Fibroblast of villous mesenchyme (primary cell): ENCODE data around the gene NDUFAF2. TPM values are rescaled to one million over a fixed set of nuclear protein-coding genes. Genes with fewer than 3 reads are reported as not detected.

Experiments
- DNase-seq: peaks from one replicate; pipeline ENCODE4 v3.0.0-alpha.2; 2010; ENCODE audit warnings: low read depth
- H3K4me3 ChIP-seq: 2 replicates; pipeline ENCODE4 v1.5.1; 2011; ENCODE audit warnings: low read depth, mild to moderate bottlenecking, low read length
- total RNA-seq: library from RNA; depleted of rRNA; stranded (reverse); fragments of >200 nt; gene quantifications from 2 replicates; pipeline ENCODE4 v1.2.3, GENCODE V29; 2012
- TF ChIP-seq, protein P1 (sequence below): IDR thresholded peaks from 2 replicates; pipeline ENCODE4 v1.5.1; 2012; ENCODE audit warnings: low read depth, mild to moderate bottlenecking, low read length; ENCODE audit not compliant: insufficient read depth

Gene NDUFAF2
- total RNA-seq, 1 donor: 28.9 TPM

DNA sequence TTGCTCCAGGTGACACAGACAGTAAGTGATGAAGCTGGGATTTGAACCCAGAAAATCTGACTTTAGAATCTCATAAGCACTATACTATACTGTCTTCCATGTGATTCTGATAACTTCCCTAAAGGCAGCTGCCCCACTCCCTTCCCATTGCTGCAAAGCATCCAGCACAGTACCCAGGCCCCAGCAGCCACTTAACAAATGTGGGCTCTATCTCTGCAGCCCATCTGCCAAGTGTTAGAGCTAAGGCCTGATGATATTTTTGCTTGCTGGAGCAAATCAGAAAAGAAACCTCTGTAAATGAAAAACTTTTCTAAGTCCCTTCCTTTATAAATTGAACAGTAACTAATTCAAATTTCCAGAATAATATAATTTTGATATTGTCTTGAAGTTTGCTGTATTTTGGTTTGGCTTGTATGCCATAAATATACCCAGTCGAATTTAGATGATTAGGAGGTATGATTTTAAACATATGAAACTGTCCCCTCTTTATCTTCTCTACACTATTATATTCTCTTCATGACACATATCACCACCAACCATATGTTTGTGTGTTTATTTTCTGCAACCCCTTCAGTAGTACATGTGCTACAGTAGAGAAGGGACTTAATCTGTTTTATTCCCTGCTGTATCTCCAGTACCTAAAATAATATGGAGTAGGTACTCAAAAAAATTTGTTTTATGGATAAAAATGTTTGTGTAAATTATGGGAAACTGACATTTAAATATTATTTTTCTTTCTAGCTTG, 153.4 kb downstream of the NDUFAF2 start:
- DNase-seq: no peak
- no peak overlapping the region for H3K4me3 ChIP-seq
- TF ChIP-seq, protein P1, sequence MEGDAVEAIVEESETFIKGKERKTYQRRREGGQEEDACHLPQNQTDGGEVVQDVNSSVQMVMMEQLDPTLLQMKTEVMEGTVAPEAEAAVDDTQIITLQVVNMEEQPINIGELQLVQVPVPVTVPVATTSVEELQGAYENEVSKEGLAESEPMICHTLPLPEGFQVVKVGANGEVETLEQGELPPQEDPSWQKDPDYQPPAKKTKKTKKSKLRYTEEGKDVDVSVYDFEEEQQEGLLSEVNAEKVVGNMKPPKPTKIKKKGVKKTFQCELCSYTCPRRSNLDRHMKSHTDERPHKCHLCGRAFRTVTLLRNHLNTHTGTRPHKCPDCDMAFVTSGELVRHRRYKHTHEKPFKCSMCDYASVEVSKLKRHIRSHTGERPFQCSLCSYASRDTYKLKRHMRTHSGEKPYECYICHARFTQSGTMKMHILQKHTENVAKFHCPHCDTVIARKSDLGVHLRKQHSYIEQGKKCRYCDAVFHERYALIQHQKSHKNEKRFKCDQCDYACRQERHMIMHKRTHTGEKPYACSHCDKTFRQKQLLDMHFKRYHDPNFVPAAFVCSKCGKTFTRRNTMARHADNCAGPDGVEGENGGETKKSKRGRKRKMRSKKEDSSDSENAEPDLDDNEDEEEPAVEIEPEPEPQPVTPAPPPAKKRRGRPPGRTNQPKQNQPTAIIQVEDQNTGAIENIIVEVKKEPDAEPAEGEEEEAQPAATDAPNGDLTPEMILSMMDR: no peak

DNA sequence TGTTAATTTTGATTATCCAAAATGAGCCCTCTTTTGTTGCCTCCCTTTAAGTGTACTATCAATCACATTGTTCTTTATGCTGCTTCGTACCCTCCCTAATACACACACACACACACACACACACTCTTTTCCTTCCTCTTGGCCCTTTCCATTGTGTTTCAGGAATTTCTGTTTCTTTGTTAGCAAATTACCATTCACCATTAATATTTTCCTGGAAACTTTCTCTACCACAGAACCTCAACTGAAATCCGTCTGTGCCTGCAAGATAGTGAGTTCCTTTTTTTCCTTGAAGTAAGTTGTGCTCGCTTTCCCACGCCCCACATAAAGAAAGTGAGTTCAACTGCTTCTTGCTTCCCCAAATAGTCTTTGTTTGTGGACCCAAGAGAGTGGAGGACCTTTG, 155.4 kb downstream of the NDUFAF2 start:
- no peak overlapping the region for H3K4me3 ChIP-seq
- no peak for DNase-seq
- TF ChIP-seq, protein P1: no peak

DNA sequence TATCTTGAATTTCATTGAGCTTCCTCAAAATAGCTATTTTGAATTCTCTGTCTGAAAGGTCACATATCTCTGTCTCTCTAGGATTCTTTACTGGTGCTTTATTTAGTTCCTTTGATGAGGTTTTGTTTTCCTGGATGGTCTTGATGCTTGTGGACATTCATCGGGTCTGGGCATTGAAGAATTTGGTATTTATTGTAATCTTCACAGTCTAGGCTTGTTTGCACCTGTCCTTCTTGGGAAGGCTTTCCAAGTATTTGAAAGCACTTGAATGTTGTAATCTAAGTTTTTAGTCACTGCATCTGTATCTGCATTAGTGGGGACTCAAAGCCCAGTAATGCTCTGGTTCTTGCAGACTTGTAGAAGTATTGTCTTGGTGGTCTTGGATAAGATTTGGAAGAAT, 169.4 kb downstream of the NDUFAF2 start:
- H3K4me3 ChIP-seq: no peak overlapping the region
- no peak for DNase-seq
- TF ChIP-seq, protein P1: no peak

DNA sequence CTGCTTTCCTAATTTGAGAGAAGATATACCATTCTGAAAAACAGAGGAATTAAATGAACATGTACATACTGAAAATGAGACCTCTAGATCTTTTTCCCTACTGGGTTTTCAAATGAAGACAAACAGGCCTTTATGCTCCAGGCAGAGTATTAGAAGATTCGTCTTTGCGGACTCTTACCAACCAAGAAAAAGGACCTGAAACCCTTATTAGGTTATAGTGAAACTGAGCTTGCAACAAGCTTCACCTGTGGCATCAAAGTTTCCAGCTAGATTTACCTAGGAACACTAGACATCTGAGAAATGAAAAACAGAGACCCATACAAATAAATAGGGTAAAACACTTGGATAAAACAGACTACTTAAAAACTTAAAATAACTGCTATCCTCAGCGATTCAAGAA, 171.0 kb downstream of the NDUFAF2 start:
- TF ChIP-seq, protein P1: no peak
- no peak overlapping the region for H3K4me3 ChIP-seq
- DNase-seq: no peak

DNA sequence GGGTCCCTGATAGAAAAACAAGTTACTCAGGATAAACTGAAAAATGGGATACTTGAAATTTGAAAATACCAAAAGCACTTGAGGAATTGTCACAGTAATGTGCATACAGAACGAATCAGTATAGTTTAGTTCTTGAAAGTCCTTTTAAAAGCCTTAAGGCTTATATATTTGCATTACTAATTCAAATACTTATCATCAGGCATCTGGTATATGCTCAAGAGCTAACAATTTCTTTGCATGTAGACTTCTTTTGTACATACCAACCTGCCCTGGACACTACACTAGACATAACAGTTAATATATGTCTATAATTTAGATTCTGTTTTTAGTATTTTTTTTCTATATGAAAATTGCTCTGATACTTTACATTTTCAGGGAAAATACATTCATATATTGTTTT, 174.1 kb downstream of the NDUFAF2 start:
- DNase-seq: no peak
- H3K4me3 ChIP-seq: no peak overlapping the region
- TF ChIP-seq, protein P1: no peak

DNA sequence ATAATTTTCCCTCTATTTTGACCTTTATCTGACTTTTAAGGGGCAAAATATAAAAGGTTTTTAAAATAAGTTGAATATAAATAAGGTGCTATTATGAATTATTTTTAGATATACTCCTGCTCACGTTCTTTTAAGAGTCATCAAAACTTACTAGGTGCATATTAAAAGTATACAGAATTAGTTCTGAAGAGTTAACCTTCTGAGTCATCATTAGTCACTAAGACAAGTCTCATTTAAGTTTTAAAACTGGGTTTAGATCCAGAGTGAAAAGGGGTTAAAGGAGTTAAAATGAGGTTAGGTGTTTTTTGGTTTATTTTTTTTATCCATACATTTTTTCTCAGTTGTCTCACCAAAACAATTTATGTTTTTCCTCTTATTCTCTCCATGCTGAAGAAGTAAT, 175.5 kb downstream of the NDUFAF2 start:
- no peak overlapping the region for H3K4me3 ChIP-seq
- TF ChIP-seq, protein P1: no peak
- DNase-seq: no peak

DNA sequence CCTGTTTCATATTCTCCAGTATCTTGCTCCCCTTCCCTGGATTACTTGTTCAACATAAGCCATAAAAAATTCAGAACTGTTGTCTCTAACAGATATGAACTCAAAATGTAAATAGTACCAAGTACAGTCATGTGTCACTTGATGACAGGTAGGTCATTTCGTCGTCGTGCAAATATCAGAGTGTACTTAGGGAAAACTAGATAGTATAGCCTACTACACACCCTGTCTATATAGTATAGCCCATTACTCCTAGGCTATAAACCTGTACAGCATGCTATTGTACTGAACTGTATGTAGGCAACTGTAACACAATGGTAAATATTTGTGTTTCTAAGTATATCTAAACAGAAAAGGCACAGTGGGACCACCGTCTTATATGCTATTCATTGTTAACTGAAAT, 178.1 kb downstream of the NDUFAF2 start:
- no peak overlapping the region for H3K4me3 ChIP-seq
- TF ChIP-seq, protein P1: no peak
- no peak for DNase-seq
